HG03520 (cell line): Measurements from ENCODE around the gene CHMP2B.

Experiments
- ATAC-seq: cut with Tn5 transposase; IDR thresholded peaks from one replicate; pipeline ENCODE4 v1.9.1; 2021; ENCODE audit warnings: mild to moderate bottlenecking, moderate library complexity; ENCODE audit not compliant: unreplicated experiment

The CHMP2B gene

GRCh38 chr3:87227104-87227834 is at the start of gene CHMP2B:
CHMP2B (plus strand) TSS chr3:87227309; CDS start chr3:87227523, 214 bp downstream.
- peak; percentile 95 for ATAC-seq

GRCh38 chr3:87179642-87180041 is 47.5 kb upstream of the CHMP2B start:
- no peak for ATAC-seq

GRCh38 chr3:87181551-87181950 is 45.6 kb upstream of the CHMP2B start:
- no peak for ATAC-seq

- ATAC-seq: no peak
Measured at GRCh38 chr3:87182023-87182422, 45.1 kb upstream of the CHMP2B start.

GRCh38 chr3:87186608-87187159 is 40.4 kb upstream of the CHMP2B start:
- ATAC-seq: no peak

GRCh38 chr3:87191175-87191574 is 35.9 kb upstream of the CHMP2B start:
- ATAC-seq: no peak

- no peak for ATAC-seq
Measured at GRCh38 chr3:87191641-87192040, 35.5 kb upstream of the CHMP2B start.

GRCh38 chr3:87196879-87197278 is 30.2 kb upstream of the CHMP2B start:
- no peak for ATAC-seq

GRCh38 chr3:87197531-87197930 is 29.6 kb upstream of the CHMP2B start:
- no peak for ATAC-seq

- ATAC-seq: no peak
Measured at GRCh38 chr3:87198774-87199173, 28.3 kb upstream of the CHMP2B start.

GRCh38 chr3:87199628-87200027 is 27.5 kb upstream of the CHMP2B start:
- no peak for ATAC-seq

GRCh38 chr3:87200060-87200647 is 27.0 kb upstream of the CHMP2B start:
- no peak for ATAC-seq

- ATAC-seq: no peak
Measured at GRCh38 chr3:87201727-87202126, 25.4 kb upstream of the CHMP2B start.

GRCh38 chr3:87203809-87204208 is 23.3 kb upstream of the CHMP2B start:
- no peak for ATAC-seq

GRCh38 chr3:87206070-87206469 is 21.0 kb upstream of the CHMP2B start:
- no peak for ATAC-seq

- no peak for ATAC-seq
Measured at GRCh38 chr3:87206635-87207034, 20.5 kb upstream of the CHMP2B start.

- ATAC-seq: no peak
Measured at GRCh38 chr3:87207460-87207859, 19.6 kb upstream of the CHMP2B start.

GRCh38 chr3:87209111-87209510 is 18.0 kb upstream of the CHMP2B start:
- no peak for ATAC-seq

- ATAC-seq: no peak
Measured at GRCh38 chr3:87218560-87218959, 8.5 kb upstream of the CHMP2B start.

- ATAC-seq: no peak
Measured at GRCh38 chr3:87219611-87220010, 7.5 kb upstream of the CHMP2B start.

- ATAC-seq: no peak
Measured at GRCh38 chr3:87225659-87226058, 1.4 kb upstream of the CHMP2B start.

- ATAC-seq: peak; percentile 2
Measured at GRCh38 chr3:87227835-87228144, 681 bp downstream of the CHMP2B start.

GRCh38 chr3:87228316-87228715 is 1.2 kb downstream of the CHMP2B start:
- no peak for ATAC-seq
